ENCODE results near the gene EEF1A2. TPM values are rescaled to one million over a fixed set of nuclear protein-coding genes. Genes with fewer than 3 reads are reported as not detected.

The EEF1A2 gene
- total and polyA plus RNA-seq, 5 donors from 2014 or later = 0.10 to 2.1 (median 0.33) TPM; not detected in 1

DNA sequence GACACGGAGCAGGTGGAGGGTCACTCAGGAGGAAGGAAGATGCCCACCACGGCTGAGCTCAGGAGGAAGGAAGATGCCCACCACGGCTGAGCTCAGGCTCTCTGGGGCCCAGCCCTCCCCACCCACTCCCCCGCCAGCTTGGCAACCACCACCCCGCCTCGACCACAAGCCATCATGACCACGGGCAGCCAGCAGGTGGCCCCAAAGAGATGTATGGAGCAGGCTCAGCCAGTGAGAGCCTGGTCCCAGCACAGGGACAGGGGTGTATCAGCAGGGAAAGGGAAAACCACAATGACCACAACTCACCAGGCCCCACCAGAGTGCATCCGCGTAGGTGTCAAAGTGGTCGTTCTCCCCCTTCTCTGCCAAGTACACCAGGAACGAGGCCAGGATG is 56.8 kb downstream of the EEF1A2 start:
- Histone ChIP-seq H3K4me3 (ENCODE audit: low read depth, low read length) (no peak overlapping the region), H3K27me3 (ENCODE audit: control insufficient read depth, insufficient read depth, low read length) (no peaks in the 10 kb centered on the region), H3K4me1 (ENCODE audit: control insufficient read depth, insufficient read depth, low read length, poor library complexity, severe bottlenecking) (peaks cover 14% of the 10 kb centered on the region), H3K36me3 (ENCODE audit: control insufficient read depth, insufficient read depth, low read length) (no peaks in the 10 kb centered on the region), H3K9me3 (ENCODE audit: control insufficient read depth in 2 of 2, low read length in 2 of 2) (no peaks in the 10 kb centered on the region), H3K27ac (ENCODE audit: insufficient read depth, low read length, poor library complexity, severe bottlenecking) (peak overlapping the region; percentile 37)
- peak overlapping the region in 1 of 3 donors; percentile 78 for H3K27ac Mint-ChIP-seq
- H3K4me3 Mint-ChIP-seq = no peak overlapping the region
- H3K4me1 Mint-ChIP-seq = peaks cover 5 to 15% (median 7%) of the 10 kb centered on the region in 4 donors
- H3K27me3 Mint-ChIP-seq = peaks cover 4% of the 10 kb centered on the region
- H3K9me3 Mint-ChIP-seq = peaks cover 0 to 1% (median 0%) of the 10 kb centered on the region in 7 donors
- H3K36me3 Mint-ChIP-seq = no peaks in the 10 kb centered on the region
- ATAC-seq (ENCODE audit: low read depth in 2 of 2) (peak; percentile 50 to 62), DNase-seq (peak; percentile 32 to 42 (median 41))

DNA sequence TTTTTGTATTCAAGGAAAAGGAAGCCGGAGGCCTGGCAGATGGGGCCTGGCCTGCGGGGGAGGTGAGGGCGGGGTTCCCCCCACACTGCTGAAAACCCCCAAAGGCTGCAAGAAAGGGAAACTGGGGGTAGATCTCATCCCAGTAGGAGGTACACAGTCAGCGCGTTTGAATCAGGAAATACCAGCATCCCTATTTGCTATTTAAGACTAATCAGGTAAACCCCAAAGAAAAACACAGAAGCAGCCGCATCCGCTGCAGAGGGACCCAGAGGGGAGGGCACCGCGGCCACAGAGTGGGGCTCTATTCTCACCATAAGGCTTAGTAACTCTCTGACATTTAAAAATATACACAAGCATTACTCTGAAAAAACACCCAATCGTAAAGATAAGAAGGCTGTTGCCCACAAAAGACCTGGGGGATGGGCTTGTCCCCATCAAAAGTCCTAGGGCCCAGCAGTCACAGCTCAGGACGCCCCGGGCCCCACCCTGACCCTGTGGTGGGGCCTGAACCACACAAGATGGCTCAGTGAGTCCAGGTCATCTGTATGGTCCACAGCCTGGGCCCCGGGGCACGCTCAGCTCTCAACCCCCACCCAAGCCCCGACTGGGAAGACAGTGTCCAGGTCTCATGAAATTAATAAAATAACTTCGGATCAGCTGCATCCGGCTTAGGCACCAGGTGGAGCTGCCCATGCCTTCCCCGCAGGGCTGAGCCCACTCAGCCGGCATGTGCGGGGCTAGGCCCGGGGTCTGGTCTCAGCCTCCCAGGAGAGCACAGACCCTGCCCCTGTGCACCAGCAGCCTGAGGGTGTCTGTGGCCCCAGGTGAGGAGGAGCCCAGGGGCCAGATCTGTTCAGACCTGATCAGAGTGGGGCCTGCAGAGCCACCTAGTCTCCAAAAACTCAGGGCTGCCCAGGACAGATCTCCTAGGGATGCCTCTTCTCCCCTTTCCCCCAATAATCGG is 57.5 kb downstream of the EEF1A2 start:
- Mint-ChIP-seq H3K27me3 (peaks cover 4% of the 10 kb centered on the region), H3K27ac (peak overlapping the region; percentile 68 to 91 (median 84)), H3K4me1 (peaks cover 5 to 15% (median 7%) of the 10 kb centered on the region in 4 donors), H3K9me3 (peaks cover 0 to 1% (median 0%) of the 10 kb centered on the region in 7 donors), H3K36me3 (no peaks in the 10 kb centered on the region), H3K4me3 (peak overlapping the region; percentile 8 to 84 (median 63))
- Histone ChIP-seq H3K27ac (ENCODE audit: insufficient read depth, low read length, poor library complexity, severe bottlenecking) (peak overlapping the region; percentile 50), H3K36me3 (ENCODE audit: control insufficient read depth, insufficient read depth, low read length) (no peaks in the 10 kb centered on the region), H3K27me3 (ENCODE audit: control insufficient read depth, insufficient read depth, low read length) (no peaks in the 10 kb centered on the region), H3K9me3 (ENCODE audit: control insufficient read depth in 2 of 2, low read length in 2 of 2) (no peaks in the 10 kb centered on the region), H3K4me1 (ENCODE audit: control insufficient read depth, insufficient read depth, low read length, poor library complexity, severe bottlenecking) (peaks cover 14% of the 10 kb centered on the region), H3K4me3 (ENCODE audit: low read depth, low read length) (no peak overlapping the region)
- ATAC-seq (ENCODE audit: low read depth in 2 of 2) (peak; percentile 68 to 70), DNase-seq (peak in 2 of 3 donors; percentile 24 to 25)

DNA sequence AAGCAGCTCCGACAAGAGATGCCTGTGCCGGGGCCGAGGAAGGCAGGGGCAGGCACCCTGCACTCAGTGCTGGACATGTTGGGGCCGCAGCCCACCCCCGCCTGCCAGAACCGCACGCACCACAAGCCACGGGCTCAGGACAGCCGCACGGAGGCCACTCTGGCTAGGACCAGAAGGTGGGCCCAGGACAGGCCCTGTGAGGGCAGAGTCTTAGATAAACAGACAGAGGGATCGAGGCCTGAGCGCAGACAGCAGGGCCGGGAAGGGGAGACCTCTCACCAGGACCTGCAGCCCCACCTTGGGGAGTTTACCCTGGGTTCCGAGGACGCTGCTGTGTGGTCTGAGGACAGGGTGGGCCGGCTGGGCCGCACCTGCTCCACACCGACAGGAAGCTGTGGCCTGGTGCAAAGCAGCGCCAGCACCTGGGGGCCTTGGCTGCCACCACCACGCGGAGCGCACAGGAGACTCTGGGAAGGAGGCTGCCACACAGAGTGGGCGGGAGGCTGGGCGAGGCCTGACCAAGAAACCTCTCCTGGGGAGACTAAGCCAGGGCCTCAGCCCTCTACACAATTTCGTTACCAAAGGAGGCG is 58.4 kb downstream of the EEF1A2 start:
- H3K27ac Mint-ChIP-seq = no peak overlapping the region
- no peak overlapping the region for H3K4me3 ChIP-seq (ENCODE audit: low read depth, low read length)
- no peaks in the 10 kb centered on the region for H3K36me3 ChIP-seq (ENCODE audit: control insufficient read depth, insufficient read depth, low read length)
- peaks cover 14% of the 10 kb centered on the region for H3K4me1 ChIP-seq (ENCODE audit: control insufficient read depth, insufficient read depth, low read length, poor library complexity, severe bottlenecking)
- H3K4me1 Mint-ChIP-seq = peaks cover 5 to 15% (median 7%) of the 10 kb centered on the region in 4 donors
- H3K36me3 Mint-ChIP-seq = no peaks in the 10 kb centered on the region
- no peak for ATAC-seq (ENCODE audit: low read depth in 2 of 2)
- H3K27ac ChIP-seq (ENCODE audit: insufficient read depth, low read length, poor library complexity, severe bottlenecking) = no peak overlapping the region
- DNase-seq = no peak
- H3K27me3 Mint-ChIP-seq = peaks cover 4% of the 10 kb centered on the region
- H3K9me3 Mint-ChIP-seq = peaks cover 0 to 1% (median 0%) of the 10 kb centered on the region in 7 donors
- no peak overlapping the region for H3K4me3 Mint-ChIP-seq
- no peaks in the 10 kb centered on the region for H3K27me3 ChIP-seq (ENCODE audit: control insufficient read depth, insufficient read depth, low read length)
- no peaks in the 10 kb centered on the region for H3K9me3 ChIP-seq (ENCODE audit: control insufficient read depth in 2 of 2, low read length in 2 of 2)

DNA sequence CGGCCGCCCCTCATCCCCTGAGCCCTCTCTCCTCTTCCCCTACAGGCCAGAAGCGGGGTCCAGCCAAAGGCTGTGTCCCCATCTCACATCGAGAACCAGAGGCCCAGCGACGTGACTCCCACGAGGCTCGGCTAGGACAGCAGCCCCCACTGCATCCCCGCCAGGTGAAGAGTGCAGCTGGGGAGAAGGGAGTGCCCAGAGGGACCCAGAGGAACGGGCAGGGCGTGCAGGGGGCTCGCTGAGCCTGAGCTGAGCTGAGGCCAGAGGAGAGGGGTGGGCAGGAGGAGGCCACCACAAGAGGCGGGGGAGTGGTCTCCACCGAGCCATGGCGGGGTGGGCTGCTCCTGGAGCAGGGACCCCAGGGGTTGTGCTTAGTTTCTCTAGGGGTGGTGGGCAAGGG is 59.0 kb downstream of the EEF1A2 start:
- ATAC-seq (ENCODE audit: low read depth in 2 of 2) (no peak), DNase-seq (no peak)
- no peak overlapping the region for H3K27ac ChIP-seq (ENCODE audit: insufficient read depth, low read length, poor library complexity, severe bottlenecking)
- H3K4me3 ChIP-seq (ENCODE audit: low read depth, low read length) = no peak overlapping the region
- Mint-ChIP-seq H3K4me1 (peaks cover 5 to 17% (median 9%) of the 10 kb centered on the region in 4 donors), H3K36me3 (no peaks in the 10 kb centered on the region), H3K27ac (no peak overlapping the region), H3K9me3 (peaks cover 0 to 1% (median 0%) of the 10 kb centered on the region in 7 donors), H3K4me3 (no peak overlapping the region), H3K27me3 (peaks cover 4% of the 10 kb centered on the region)
- no peaks in the 10 kb centered on the region for H3K9me3 ChIP-seq (ENCODE audit: control insufficient read depth in 2 of 2, low read length in 2 of 2)
- peaks cover 16% of the 10 kb centered on the region for H3K4me1 ChIP-seq (ENCODE audit: control insufficient read depth, insufficient read depth, low read length, poor library complexity, severe bottlenecking)
- H3K36me3 ChIP-seq (ENCODE audit: control insufficient read depth, insufficient read depth, low read length) = no peaks in the 10 kb centered on the region
- no peaks in the 10 kb centered on the region for H3K27me3 ChIP-seq (ENCODE audit: control insufficient read depth, insufficient read depth, low read length)

DNA sequence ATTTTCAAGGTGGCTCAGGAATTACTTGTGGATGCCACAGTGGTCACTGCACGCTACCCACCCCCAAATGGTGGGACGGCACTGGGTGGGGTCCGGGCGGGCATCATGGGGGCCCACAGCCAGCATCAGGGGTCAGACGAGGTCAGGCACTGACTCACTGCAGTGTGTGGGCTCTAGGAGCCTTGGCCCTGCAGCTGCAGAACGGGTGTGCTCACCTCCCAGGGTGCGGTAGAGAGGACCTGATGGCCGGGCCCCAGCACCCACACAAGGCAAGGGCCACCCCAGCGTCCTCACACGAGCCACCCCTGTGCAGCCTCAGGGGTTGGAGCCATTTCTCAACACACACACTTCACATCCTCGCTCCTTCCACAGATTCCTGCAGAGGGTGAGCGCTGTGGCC is 60.8 kb downstream of the EEF1A2 start:
- H3K4me1 ChIP-seq (ENCODE audit: control insufficient read depth, insufficient read depth, low read length, poor library complexity, severe bottlenecking) = peaks cover 20% of the 10 kb centered on the region
- no peak for ATAC-seq (ENCODE audit: low read depth in 2 of 2)
- Mint-ChIP-seq H3K27ac (no peak overlapping the region), H3K9me3 (peaks cover 0 to 4% (median 0%) of the 10 kb centered on the region in 7 donors), H3K27me3 (peaks cover 4% of the 10 kb centered on the region), H3K4me3 (no peak overlapping the region), H3K36me3 (no peaks in the 10 kb centered on the region), H3K4me1 (peaks cover 5 to 26% (median 15%) of the 10 kb centered on the region in 4 donors)
- H3K9me3 ChIP-seq (ENCODE audit: control insufficient read depth in 2 of 2, low read length in 2 of 2) = no peaks in the 10 kb centered on the region
- no peaks in the 10 kb centered on the region for H3K36me3 ChIP-seq (ENCODE audit: control insufficient read depth, insufficient read depth, low read length)
- no peaks in the 10 kb centered on the region for H3K27me3 ChIP-seq (ENCODE audit: control insufficient read depth, insufficient read depth, low read length)
- DNase-seq = no peak
- no peak overlapping the region for H3K27ac ChIP-seq (ENCODE audit: insufficient read depth, low read length, poor library complexity, severe bottlenecking)
- no peak overlapping the region for H3K4me3 ChIP-seq (ENCODE audit: low read depth, low read length)

Other genes with a start within 250 kb of the EEF1A2 start
- gene NKAIN4, start 244.6 kb downstream of the EEF1A2 start, total RNA-seq = not detected
- not detected for gene NKAIN4, start 244.6 kb downstream of the EEF1A2 start, polyA plus RNA-seq
- gene ARFGAP1, start 226.3 kb downstream of the EEF1A2 start, total RNA-seq = 123 TPM
- gene ARFGAP1, start 226.3 kb downstream of the EEF1A2 start, polyA plus RNA-seq = 10 to 100 TPM; 17.9 to 22.3 (median 20.6) TPM
- gene COL20A1, start 205.9 kb downstream of the EEF1A2 start, total RNA-seq = 0.20 TPM
- gene COL20A1, start 205.9 kb downstream of the EEF1A2 start, polyA plus RNA-seq = not detected
- gene CHRNA4, start 137.7 kb downstream of the EEF1A2 start, total RNA-seq = not detected
- not detected for gene CHRNA4, start 137.7 kb downstream of the EEF1A2 start, polyA plus RNA-seq
- gene KCNQ2, start 26.4 kb downstream of the EEF1A2 start, total RNA-seq = 0.89 TPM
- gene KCNQ2, start 26.4 kb downstream of the EEF1A2 start, polyA plus RNA-seq = 1 to 10 TPM in 1 of 4 donors, under 1 TPM in 1, not detected in 2; 0.77 to 1.1 TPM
- 155 TPM for gene PPDPF, start 21.7 kb upstream of the EEF1A2 start, total RNA-seq
- gene PPDPF, start 21.7 kb upstream of the EEF1A2 start, polyA plus RNA-seq = 100 to 1,000 TPM in 1 of 4 donors, 10 to 100 TPM in 3; 75.8 to 110 (median 85.2) TPM
- gene PTK6, start 38.3 kb upstream of the EEF1A2 start, total RNA-seq = 0.20 TPM
- gene PTK6, start 38.3 kb upstream of the EEF1A2 start, polyA plus RNA-seq = under 1 TPM in 3 of 4 donors, not detected in 1; 0.15 to 0.21 (median 0.19) TPM
- not detected for gene SRMS, start 48.7 kb upstream of the EEF1A2 start, total RNA-seq
- gene SRMS, start 48.7 kb upstream of the EEF1A2 start, polyA plus RNA-seq = not detected
- 1.5 TPM for gene FNDC11, start 55.1 kb upstream of the EEF1A2 start, total RNA-seq
- gene FNDC11, start 55.1 kb upstream of the EEF1A2 start, polyA plus RNA-seq = under 1 TPM; 0.07 to 0.94 (median 0.18) TPM
- gene HELZ2, start 75.2 kb upstream of the EEF1A2 start, total RNA-seq = 124 TPM
- 1 to 10 TPM; 5.8 to 8.9 (median 7.1) TPM for gene HELZ2, start 75.2 kb upstream of the EEF1A2 start, polyA plus RNA-seq
- 21.9 TPM for gene GMEB2, start 128.0 kb upstream of the EEF1A2 start, total RNA-seq
- 10 to 100 TPM in 2 of 4 donors, 1 to 10 TPM in 2; 8.3 to 10.5 (median 9.4) TPM for gene GMEB2, start 128.0 kb upstream of the EEF1A2 start, polyA plus RNA-seq
- 64.6 TPM for gene STMN3, start 154.3 kb upstream of the EEF1A2 start, total RNA-seq
- 10 to 100 TPM; 11.7 to 13.5 (median 12.5) TPM for gene STMN3, start 154.3 kb upstream of the EEF1A2 start, polyA plus RNA-seq
- 38.3 TPM for gene RTEL1, start 159.2 kb upstream of the EEF1A2 start, total RNA-seq
- gene RTEL1, start 159.2 kb upstream of the EEF1A2 start, polyA plus RNA-seq = 1 to 10 TPM; 1.8 to 3.7 (median 2.7) TPM
- not detected for gene TNFRSF6B, start 197.6 kb upstream of the EEF1A2 start, total RNA-seq
- gene TNFRSF6B, start 197.6 kb upstream of the EEF1A2 start, polyA plus RNA-seq = not detected
- 51.6 TPM for gene ARFRP1, start 208.9 kb upstream of the EEF1A2 start, total RNA-seq
- 10 to 100 TPM; 56.6 to 65.7 (median 63.1) TPM for gene ARFRP1, start 208.9 kb upstream of the EEF1A2 start, polyA plus RNA-seq
- 51.5 TPM for gene ZGPAT, start 209.0 kb upstream of the EEF1A2 start, total RNA-seq
- 10 to 100 TPM; 34.0 to 43.2 (median 40.3) TPM for gene ZGPAT, start 209.0 kb upstream of the EEF1A2 start, polyA plus RNA-seq
- 237 TPM for gene LIME1, start 237.6 kb upstream of the EEF1A2 start, total RNA-seq
- 100 to 1,000 TPM; 338 to 547 (median 430) TPM for gene LIME1, start 237.6 kb upstream of the EEF1A2 start, polyA plus RNA-seq
- 110 TPM for gene SLC2A4RG, start 240.7 kb upstream of the EEF1A2 start, total RNA-seq
- gene SLC2A4RG, start 240.7 kb upstream of the EEF1A2 start, polyA plus RNA-seq = 1 to 10 TPM; 2.9 to 7.7 (median 4.5) TPM

All from CD4-positive, CD25-positive, alpha-beta regulatory T cell (primary cell).